Suprapubic skin (tissue), 4 donors: Measurements from ENCODE around the gene CLEC16A.

Source experiments
- CTCF ChIP-seq, 2 donors: fragments of 200-600 bp in 1 of 2; fragments of 450-650 bp in 1 of 2; sonication (generic) in 1 of 2; IDR thresholded peaks; one replicate each; pipeline ENCODE4 v1.5.1; 2016 to 2019; ENCODE audit warnings: antibody characterized with exemption in 2 of 2, mild to moderate bottlenecking in 1 of 2, moderate library complexity in 1 of 2
- EP300 ChIP-seq: sonication (generic); formaldehyde crosslinking; IDR thresholded peaks from one replicate; pipeline ENCODE4 v1.6.1; 2017; ENCODE audit warnings: antibody characterized with exemption
- POLR2A ChIP-seq, 2 donors: fragments of 450-650 bp; IDR thresholded peaks; one replicate each; pipeline ENCODE4 v1.6.1; 2017; ENCODE audit warnings: antibody characterized with exemption in 2 of 2, mild to moderate bottlenecking in 2 of 2, moderate library complexity in 2 of 2
- POLR2AphosphoS5 ChIP-seq, 3 donors: sonication (generic); formaldehyde crosslinking; IDR thresholded peaks; one replicate each; pipeline ENCODE4 v1.6.1; 2017; ENCODE audit warnings: antibody characterized with exemption in 3 of 3

DNA sequence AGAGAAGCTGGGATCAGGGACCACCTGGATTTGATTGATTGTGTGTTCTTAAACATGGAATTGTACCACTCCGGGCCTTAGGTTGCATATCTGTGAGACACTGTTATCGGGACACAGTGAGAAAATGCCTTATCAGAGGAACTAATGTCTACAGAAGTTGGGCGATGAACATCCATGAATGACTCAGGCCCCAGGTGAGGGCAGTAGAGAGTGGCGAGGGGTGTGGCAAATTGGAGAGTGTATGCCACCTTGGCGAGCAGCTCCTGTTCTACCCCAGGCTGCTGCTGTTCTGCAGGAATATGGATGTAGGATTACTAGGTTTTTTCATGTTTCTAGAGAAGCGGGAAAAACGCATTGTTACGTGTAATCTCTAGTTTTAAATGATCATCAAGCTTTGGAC is 38.8 kb downstream of the CLEC16A start:
- TF ChIP-seq POLR2A (IDR thresholded peaks at IDR 0.05) (no peak), CTCF (IDR thresholded peaks at IDR 0.05) (peak in 1 of 2 donors; percentile 19), POLR2AphosphoS5 (IDR thresholded peaks at IDR 0.05) (no peak), EP300 (no peak)
